Measurements from ENCODE around the gene GRM2.

Gene GRM2

GRCh38 chr3:51684971-51685751 is 21.7 kb upstream of the GRM2 start:
- Histone ChIP-seq H3K27me3 (ENCODE audit: low read depth) (no peaks in the 10 kb centered on the region), H3K9me3 (no peaks in the 10 kb centered on the region), H3K36me3 (replicated peaks) (peaks cover 23% of the 10 kb centered on the region), H3K4me3 (no peak overlapping the region), H3K4me1 (no peaks in the 10 kb centered on the region)
- in situ Hi-C loops (cut with MboI; ENCODE audit: low sequenced_read_pairs): no loop called here
- no peak for DNase-seq (ENCODE audit: low spot score in 2 of 2)

GRCh38 chr3:51686056-51686455 is 20.8 kb upstream of the GRM2 start:
- H3K27me3 ChIP-seq (ENCODE audit: low read depth): no peaks in the 10 kb centered on the region
- H3K9me3 ChIP-seq: no peaks in the 10 kb centered on the region
- DNase-seq (ENCODE audit: low spot score in 2 of 2): no peak
- no peaks in the 10 kb centered on the region for H3K4me1 ChIP-seq
- peaks cover 23% of the 10 kb centered on the region for H3K36me3 ChIP-seq (replicated peaks)
- H3K4me3 ChIP-seq: no peak overlapping the region
- in situ Hi-C loops (cut with MboI; ENCODE audit: low sequenced_read_pairs): no loop called here

GRCh38 chr3:51686512-51687215 is 20.2 kb upstream of the GRM2 start:
- Histone ChIP-seq H3K4me1 (no peaks in the 10 kb centered on the region), H3K27me3 (ENCODE audit: low read depth) (no peaks in the 10 kb centered on the region), H3K36me3 (replicated peaks) (peaks cover 23% of the 10 kb centered on the region), H3K4me3 (no peak overlapping the region), H3K9me3 (no peaks in the 10 kb centered on the region)
- in situ Hi-C loops (cut with MboI; ENCODE audit: low sequenced_read_pairs): no loop called here
- DNase-seq (ENCODE audit: low spot score in 2 of 2): no peak

GRCh38 chr3:51687431-51688205 is 19.2 kb upstream of the GRM2 start:
- no peaks in the 10 kb centered on the region for H3K9me3 ChIP-seq
- DNase-seq (ENCODE audit: low spot score in 2 of 2): no peak
- peaks cover 16% of the 10 kb centered on the region for H3K36me3 ChIP-seq (replicated peaks)
- no peak overlapping the region for H3K4me3 ChIP-seq
- in situ Hi-C loops (cut with MboI; ENCODE audit: low sequenced_read_pairs): no loop called here
- no peaks in the 10 kb centered on the region for H3K27me3 ChIP-seq (ENCODE audit: low read depth)
- no peaks in the 10 kb centered on the region for H3K4me1 ChIP-seq

- no peaks in the 10 kb centered on the region for H3K9me3 ChIP-seq
- H3K36me3 ChIP-seq (replicated peaks): peaks cover 15% of the 10 kb centered on the region
- no peaks in the 10 kb centered on the region for H3K27me3 ChIP-seq (ENCODE audit: low read depth)
- no peak for DNase-seq (ENCODE audit: low spot score in 2 of 2)
- in situ Hi-C loops (cut with MboI; ENCODE audit: low sequenced_read_pairs): no loop called here
- no peaks in the 10 kb centered on the region for H3K4me1 ChIP-seq
- no peak overlapping the region for H3K4me3 ChIP-seq
These were observed 18.7 kb upstream of the GRM2 start for GRCh38 chr3:51688206-51688600.

GRCh38 chr3:51691021-51691420 is 15.8 kb upstream of the GRM2 start:
- no peaks in the 10 kb centered on the region for H3K9me3 ChIP-seq
- in situ Hi-C loops (cut with MboI; ENCODE audit: low sequenced_read_pairs): no loop called here
- DNase-seq (ENCODE audit: low spot score in 2 of 2): no peak
- no peaks in the 10 kb centered on the region for H3K27me3 ChIP-seq (ENCODE audit: low read depth)
- no peaks in the 10 kb centered on the region for H3K4me1 ChIP-seq
- H3K36me3 ChIP-seq (replicated peaks): peaks cover 2% of the 10 kb centered on the region; the same call in 1 of the 2 replicates
- H3K4me3 ChIP-seq: no peak overlapping the region

- in situ Hi-C loops (cut with MboI; ENCODE audit: low sequenced_read_pairs): no loop called here
- Histone ChIP-seq H3K36me3 (replicated peaks) (peaks cover 2% of the 10 kb centered on the region; the same call in 1 of the 2 replicates), H3K4me1 (no peaks in the 10 kb centered on the region), H3K27me3 (ENCODE audit: low read depth) (no peaks in the 10 kb centered on the region), H3K4me3 (no peak overlapping the region), H3K9me3 (no peaks in the 10 kb centered on the region)
- no peak for DNase-seq (ENCODE audit: low spot score in 2 of 2)
These were observed 14.9 kb upstream of the GRM2 start for GRCh38 chr3:51691949-51692348.

- no peaks in the 10 kb centered on the region for H3K9me3 ChIP-seq
- no peaks in the 10 kb centered on the region for H3K4me1 ChIP-seq
- in situ Hi-C loops (cut with MboI; ENCODE audit: low sequenced_read_pairs): no loop called here
- H3K4me3 ChIP-seq: no peak overlapping the region
- no peak for DNase-seq (ENCODE audit: low spot score in 2 of 2)
- no peaks in the 10 kb centered on the region; the same call in 1 of the 2 replicates for H3K36me3 ChIP-seq (replicated peaks)
- H3K27me3 ChIP-seq (ENCODE audit: low read depth): no peaks in the 10 kb centered on the region
These were observed 13.9 kb upstream of the GRM2 start for GRCh38 chr3:51692980-51693395.

- DNase-seq (ENCODE audit: low spot score in 2 of 2): no peak
- Histone ChIP-seq H3K4me1 (no peaks in the 10 kb centered on the region), H3K9me3 (no peaks in the 10 kb centered on the region), H3K4me3 (no peak overlapping the region), H3K36me3 (replicated peaks) (peaks cover 15% of the 10 kb centered on the region), H3K27me3 (ENCODE audit: low read depth) (no peaks in the 10 kb centered on the region)
- in situ Hi-C loops (cut with MboI; ENCODE audit: low sequenced_read_pairs): no loop called here
These were observed 9.9 kb upstream of the GRM2 start for GRCh38 chr3:51696954-51697353.

- Histone ChIP-seq H3K9me3 (no peaks in the 10 kb centered on the region), H3K36me3 (replicated peaks) (peaks cover 15% of the 10 kb centered on the region), H3K4me3 (no peak overlapping the region), H3K4me1 (no peaks in the 10 kb centered on the region), H3K27me3 (ENCODE audit: low read depth) (no peaks in the 10 kb centered on the region)
- in situ Hi-C loops (cut with MboI; ENCODE audit: low sequenced_read_pairs): no loop called here
- no peak for DNase-seq (ENCODE audit: low spot score in 2 of 2)
These were observed 8.7 kb upstream of the GRM2 start for GRCh38 chr3:51698209-51698608.

- Histone ChIP-seq H3K4me3 (no peak overlapping the region), H3K9me3 (no peaks in the 10 kb centered on the region), H3K4me1 (no peaks in the 10 kb centered on the region), H3K27me3 (ENCODE audit: low read depth) (no peaks in the 10 kb centered on the region), H3K36me3 (replicated peaks) (peaks cover 15% of the 10 kb centered on the region)
- in situ Hi-C loops (cut with MboI; ENCODE audit: low sequenced_read_pairs): no loop called here
- no peak for DNase-seq (ENCODE audit: low spot score in 2 of 2)
These were observed 6.5 kb upstream of the GRM2 start for GRCh38 chr3:51700403-51700802.

GRCh38 chr3:51702156-51702555 is 4.7 kb upstream of the GRM2 start:
- in situ Hi-C loops (cut with MboI; ENCODE audit: low sequenced_read_pairs): no loop called here
- H3K4me3 ChIP-seq: no peak overlapping the region
- peaks cover 15% of the 10 kb centered on the region for H3K36me3 ChIP-seq (replicated peaks)
- no peaks in the 10 kb centered on the region for H3K9me3 ChIP-seq
- no peaks in the 10 kb centered on the region for H3K4me1 ChIP-seq
- H3K27me3 ChIP-seq (ENCODE audit: low read depth): no peaks in the 10 kb centered on the region
- no peak for DNase-seq (ENCODE audit: low spot score in 2 of 2)

- no peaks in the 10 kb centered on the region for H3K9me3 ChIP-seq
- in situ Hi-C loops (cut with MboI; ENCODE audit: low sequenced_read_pairs): no loop called here
- no peaks in the 10 kb centered on the region for H3K27me3 ChIP-seq (ENCODE audit: low read depth)
- no peak overlapping the region for H3K4me3 ChIP-seq
- H3K36me3 ChIP-seq (replicated peaks): peaks cover 15% of the 10 kb centered on the region
- no peak for DNase-seq (ENCODE audit: low spot score in 2 of 2)
- H3K4me1 ChIP-seq: no peaks in the 10 kb centered on the region
These were observed 3.7 kb upstream of the GRM2 start for GRCh38 chr3:51703068-51703760.
